Activated T-cell treated with anti-CD3 and anti-CD28 coated beads for 24 hours (primary cell): ENCODE results near the gene SHB.
"Not testable (repeated sequence)": the region's sequence is repeated elsewhere in the genome, so short reads cannot be mapped to it uniquely, and the experiment has no call there.

Experiments used
- DNase-seq: peaks from one replicate; pipeline ENCODE4 v3.0.0-alpha.2; 2020; ENCODE audit warnings: low read depth

SHB gene

GRCh38 chr9:38062106-38062497, 6.9 kb downstream of the SHB start:
- no peak for DNase-seq

- no peak for DNase-seq
These were observed 7.6 kb downstream of the SHB start for GRCh38 chr9:38061326-38061977.

GRCh38 chr9:38060681-38061080, 8.3 kb downstream of the SHB start:
- DNase-seq = no peak

- DNase-seq = no peak
These were observed 9.6 kb downstream of the SHB start for GRCh38 chr9:38059233-38059936.

- DNase-seq = no peak
These were observed 10.4 kb downstream of the SHB start for GRCh38 chr9:38058452-38059232.

GRCh38 chr9:38057416-38058195, 11.4 kb downstream of the SHB start:
- DNase-seq = no peak

- no peak for DNase-seq
These were observed 14.4 kb downstream of the SHB start for GRCh38 chr9:38054653-38055052.

- no peak for DNase-seq
These were observed 15.1 kb downstream of the SHB start for GRCh38 chr9:38053697-38054461.

GRCh38 chr9:38051780-38052546, 17.1 kb downstream of the SHB start:
- DNase-seq = no peak

- no peak for DNase-seq
These were observed 20.6 kb downstream of the SHB start for GRCh38 chr9:38048316-38048969.

- DNase-seq = no peak
These were observed 21.5 kb downstream of the SHB start for GRCh38 chr9:38047301-38048251.

- no peak for DNase-seq
These were observed 22.2 kb downstream of the SHB start for GRCh38 chr9:38046661-38047300.

- DNase-seq = not testable (repeated sequence)
These were observed 23.1 kb downstream of the SHB start for GRCh38 chr9:38045939-38046338.

GRCh38 chr9:38044706-38045105, 24.3 kb downstream of the SHB start:
- DNase-seq = no peak

GRCh38 chr9:38043931-38044623, 24.9 kb downstream of the SHB start:
- DNase-seq = no peak

GRCh38 chr9:38042626-38043357, 26.2 kb downstream of the SHB start:
- DNase-seq = no peak

GRCh38 chr9:38041564-38042243, 27.3 kb downstream of the SHB start:
- DNase-seq = no peak
